ENCODE data around the gene MRGPRD. TPM values are rescaled to one million over a fixed set of nuclear protein-coding genes. Genes with fewer than 3 reads are reported as not detected.

Gene MRGPRD
- total RNA-seq, 1 experiment from 2014 or later: not detected

GRCh38 chr11:68932358-68932757 lies 48.4 kb downstream of the MRGPRD start:
- POLR2A ChIA-PET: no interaction called here
- Histone ChIP-seq H3K9me3 (ENCODE audit: control insufficient read depth in 1 of 2, insufficient read depth in 1 of 2, low read depth in 1 of 2, low read length in 2 of 2) (no peaks in the 10 kb centered on the region), H3K4me1 (ENCODE audit: control insufficient read depth in 1 of 2, insufficient read depth in 2 of 2, low read length in 2 of 2) (no peaks in the 10 kb centered on the region), H4K20me1 (ENCODE audit: insufficient read depth) (no peaks in the 10 kb centered on the region), H3K4me2 (ENCODE audit: low read length) (no peak overlapping the region), H3K79me2 (ENCODE audit: insufficient read depth, low read length) (peaks cover 7% of the 10 kb centered on the region; the same call in 1 of the 2 replicates), H3K9ac (ENCODE audit: low read length) (no peak overlapping the region), H3K9me2 (ENCODE audit: insufficient read depth) (no peaks in the 10 kb centered on the region), H3K27ac (ENCODE audit: low read depth, low read length) (no peak overlapping the region), H3K4me3 (replicated peaks in 1 of 2; ENCODE audit: low read depth in 1 of 2, low read length in 2 of 2) (no peak overlapping the region), H3K27me3 (ENCODE audit: insufficient read depth, low read length) (no peaks in the 10 kb centered on the region), H2AFZ (ENCODE audit: low read depth, low read length, poor library complexity, severe bottlenecking) (no peak overlapping the region), H3K36me3 (ENCODE audit: control insufficient read depth in 1 of 2, insufficient read depth in 2 of 2, low read length in 2 of 2) (peaks cover 22% of the 10 kb centered on the region in 2 experiments)
- DNase-seq (ENCODE audit: low read depth, low spot score) (no peak), ATAC-seq (no peak)
- TF ChIP-seq POLR2AphosphoS5 (IDR thresholded peaks at IDR 0.05; ENCODE audit: low read depth, low read length): no peak
- TF ChIP-seq EGR1 (IDR thresholded peaks at IDR 0.05; ENCODE audit: low read depth): no peak
- no peak for TF ChIP-seq SIN3A (IDR thresholded peaks at IDR 0.05; ENCODE audit: low read depth)
- TF ChIP-seq FOSL1 (IDR thresholded peaks at IDR 0.05; ENCODE audit: low read depth): no peak
- TF ChIP-seq, protein P1, sequence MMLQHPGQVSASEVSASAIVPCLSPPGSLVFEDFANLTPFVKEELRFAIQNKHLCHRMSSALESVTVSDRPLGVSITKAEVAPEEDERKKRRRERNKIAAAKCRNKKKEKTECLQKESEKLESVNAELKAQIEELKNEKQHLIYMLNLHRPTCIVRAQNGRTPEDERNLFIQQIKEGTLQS (IDR thresholded peaks at IDR 0.05): no peak
- TF ChIP-seq TCF7L2 (IDR thresholded peaks at IDR 0.05; ENCODE audit: borderline replicate concordance, extremely low read depth, insufficient read depth, insufficient read length): no peak
- no peak for TF ChIP-seq RAD21 (IDR thresholded peaks at IDR 0.05; ENCODE audit: low read depth)
- no peak for TF ChIP-seq CEBPB (IDR thresholded peaks at IDR 0.05; ENCODE audit: low read depth)
- no peak for TF ChIP-seq CTCF (IDR thresholded peaks at IDR 0.05 in 2 of 3, conservative IDR thresholded peaks at IDR 0.05 in 1 of 3; ENCODE audit: borderline replicate concordance in 1 of 3, insufficient read depth in 1 of 3, low read depth in 2 of 3, low read length in 2 of 3)
- TF ChIP-seq EZH2phosphoT487 (IDR thresholded peaks at IDR 0.05; ENCODE audit: borderline replicate concordance): no peak
- TF ChIP-seq ELF1 (IDR thresholded peaks at IDR 0.05; ENCODE audit: borderline replicate concordance, low read depth): no peak
- no peak for TF ChIP-seq ZNF274 (IDR thresholded peaks at IDR 0.05; ENCODE audit: low read depth, low read length)
- RAD21 ChIA-PET (ENCODE audit: low non-redundant PET in 1 of 2, low total read pairs in 2 of 2, uncharacterized antibody in 2 of 2, unreplicated experiment in 2 of 2): no interaction called here
- BruUV-seq (replicated peaks): no TSS peak
- CTCF ChIA-PET: no interaction called here
- intact Hi-C loops (cut with micrococcal nuclease): no loop called here

All from HCT116 (cell line).